Keratinocyte (primary cell): Measurements from ENCODE around the gene PLD4. TPM values are rescaled to one million over a fixed set of nuclear protein-coding genes. Genes with fewer than 3 reads are reported as not detected.

Experiments used
- DNase-seq: peaks from one replicate; pipeline ENCODE4 v3.0.0-alpha.2; 2011; ENCODE audit warnings: low read depth, missing footprints, low spot score
- FAIRE-seq: peaks from 2 replicates; lab custom pipeline; 2011; peaks lifted over from hg19 to GRCh38; lab: Jason Lieb, UNC
- H2AFZ ChIP-seq: 2 replicates; pipeline ENCODE4 v1.6.0; 2012; ENCODE audit warnings: low read length, control low read depth, inconsistent platforms; ENCODE audit not compliant: control insufficient read depth
- H3K27ac ChIP-seq: 2 replicates; pipeline ENCODE4 v1.5.1; 2011; ENCODE audit warnings: low read length; ENCODE audit not compliant: control insufficient read depth, insufficient read depth
- H3K27me3 ChIP-seq: 3 replicates; pipeline ENCODE4 v1.6.0; 2011; ENCODE audit warnings: low read length; ENCODE audit not compliant: control insufficient read depth, insufficient read depth; ENCODE audit errors: extremely low read depth
- H3K36me3 ChIP-seq, 2 experiments: 2 replicates in 1 of 2; 3 replicates in 1 of 2; pipeline ENCODE4 v1.5.1; 2011; ENCODE audit warnings: low read length in 2 of 2, mild to moderate bottlenecking in 1 of 2; ENCODE audit not compliant: control insufficient read depth in 2 of 2, insufficient read depth in 2 of 2; ENCODE audit errors: extremely low read depth in 1 of 2
- H3K4me1 ChIP-seq: 3 replicates; pipeline ENCODE4 v1.5.1; 2011; ENCODE audit warnings: low read length; ENCODE audit not compliant: control insufficient read depth, insufficient read depth; ENCODE audit errors: extremely low read depth
- H3K4me2 ChIP-seq: 3 replicates; pipeline ENCODE4 v1.6.0; 2011; ENCODE audit warnings: low read depth, low read length; ENCODE audit not compliant: control insufficient read depth, insufficient read depth; ENCODE audit errors: extremely low read depth
- H3K4me3 ChIP-seq, 3 experiments: fragments of 200-600 bp in 1 of 3; sonication (generic) in 1 of 3; 2 replicates in 2 of 3; 3 replicates in 1 of 3; pipeline ENCODE4 v1.5.1; 2011 to 2016; ENCODE audit warnings: low read length in 3 of 3, mild to moderate bottlenecking in 3 of 3, control low read depth in 2 of 3, inconsistent platforms in 1 of 3, low read depth in 1 of 3, mixed read lengths in 1 of 3, mixed run types in 1 of 3, moderate library complexity in 1 of 3; ENCODE audit not compliant: control insufficient read depth in 2 of 3, insufficient read depth in 2 of 3; ENCODE audit errors: extremely low read depth in 1 of 3
- H3K79me2 ChIP-seq: 2 replicates; pipeline ENCODE4 v1.6.0; 2012; ENCODE audit warnings: low read length; ENCODE audit not compliant: control insufficient read depth, insufficient read depth
- H3K9ac ChIP-seq: 3 replicates; pipeline ENCODE4 v1.6.0; 2011; ENCODE audit warnings: low read length; ENCODE audit not compliant: control insufficient read depth, insufficient read depth; ENCODE audit errors: extremely low read depth
- H3K9me1 ChIP-seq: 3 replicates; pipeline ENCODE4 v1.6.0; 2011; ENCODE audit warnings: low read length; ENCODE audit not compliant: control insufficient read depth, insufficient read depth; ENCODE audit errors: extremely low read depth
- H3K9me3 ChIP-seq: 2 replicates; pipeline ENCODE4 v1.5.1; 2012; ENCODE audit warnings: low read depth, low read length; ENCODE audit not compliant: control insufficient read depth
- H4K20me1 ChIP-seq: 3 replicates; pipeline ENCODE4 v1.6.0; 2011; ENCODE audit warnings: low read length; ENCODE audit not compliant: control insufficient read depth, insufficient read depth; ENCODE audit errors: extremely low read depth
- CTCF ChIP-seq, 3 experiments: IDR thresholded peaks in 1 of 3; conservative IDR thresholded peaks in 1 of 3; optimal IDR thresholded peaks in 1 of 3; 2 replicates in 2 of 3; 3 replicates in 1 of 3; pipeline versions ENCODE3 to v1.5.1; 2011; ENCODE audit warnings: low read length in 3 of 3, mild to moderate bottlenecking in 3 of 3, moderate library complexity in 2 of 3, control low read depth in 1 of 3, inconsistent platforms in 1 of 3; ENCODE audit not compliant: insufficient read depth in 2 of 3; ENCODE audit errors: extremely low read depth in 1 of 3
- EZH2 ChIP-seq: IDR thresholded peaks from one replicate; pipeline ENCODE4 v1.6.1; 2012; ENCODE audit warnings: inconsistent platforms, mild to moderate bottlenecking, low read length, moderate library complexity
- dilution Hi-C: fragments of 300-500 bp; cut with MboI; formaldehyde crosslinking; loops from one replicate; pipeline ENCODE4 v1.7.0; 2020; ENCODE audit warnings: low sequenced_read_pairs; ENCODE audit not compliant: extremely low pct_ligation_motif_present
- polyA minus RNA-seq, 3 experiments: library from RNA; depleted of rRNA, polyadenylated mRNA; stranded (reverse); fragments of >200 nt; gene quantifications; 1 replicate in 1 of 3; 2 replicates in 1 of 3; 3 replicates in 1 of 3; pipeline ENCODE4 v1.2.3, GENCODE V29; 2011
- polyA plus RNA-seq, 5 experiments: library from polyadenylated mRNA; depleted of rRNA in 3 of 5; stranded (reverse) in 3 of 5; stranded (forward) in 1 of 5; unstranded in 1 of 5; fragments of >200 nt; gene quantifications; 1 replicate in 1 of 5; 2 replicates in 3 of 5; 3 replicates in 1 of 5; pipeline versions ENCODE4 v1.2.1 to v1.2.3, GENCODE V29; 2011 to 2012; ENCODE audit warnings: missing spikeins in 2 of 5, low read depth in 1 of 5, low replicate concordance in 1 of 5

The PLD4 gene
- polyA plus RNA-seq (0.01 TPM in 1 of 3 replicates, not detected in the others), polyA minus RNA-seq (0.07 TPM in 1 of 3 replicates, not detected in the others)
- polyA plus RNA-seq (2011; ENCODE audit: low read depth): not detected
- not detected in 2 replicates for polyA plus RNA-seq (2011; cell fraction: cytosol; rRNA removed)
- polyA plus RNA-seq (2011; cell fraction: nucleus; rRNA removed): not detected in 2 replicates
- 0.87 TPM in 1 of 2 replicates, not detected in the other for polyA plus RNA-seq (2012; ENCODE audit: low replicate concordance)
- not detected for polyA minus RNA-seq (2011; cell fraction: cytosol; rRNA and poly(A)+ RNA removed)
- polyA minus RNA-seq (2011; cell fraction: nucleus; rRNA and poly(A)+ RNA removed): not detected in 2 replicates

- dilution Hi-C loops: no loop called here
- Histone ChIP-seq H3K79me2 (no peaks in the 10 kb centered on the region), H3K4me3 (no peak within 1 kb of the TSS), H2AFZ (no peak within 1 kb of the TSS), H3K9ac (no peak within 1 kb of the TSS), H3K4me1 (no peaks in the 10 kb centered on the region), H3K9me1 (no peaks in the 10 kb centered on the region), H4K20me1 (no peaks in the 10 kb centered on the region), H3K36me3 (no peaks in the 10 kb centered on the region), H3K4me2 (no peak within 1 kb of the TSS), H3K27me3 (no peaks in the 10 kb centered on the region), H3K27ac (no peak within 1 kb of the TSS), H3K9me3 (no peaks in the 10 kb centered on the region)
- DNase-seq: no peak
- FAIRE-seq: no peak
- no peak for TF ChIP-seq CTCF (optimal IDR thresholded peaks at IDR 0.05 in 1 of 3, IDR thresholded peaks at IDR 0.05 in 1 of 3, conservative IDR thresholded peaks at IDR 0.05 in 1 of 3; ENCODE audit: extremely low read depth in 1 of 3, insufficient read depth in 2 of 3, low read length in 3 of 3)
- TF ChIP-seq EZH2: no peak
These were observed at the start of gene PLD4 for GRCh38 chr14:104924421-104925213. Gene PLD4, plus strand, starts transcription at chr14:104924879. Its CDS starts 2,262 bp downstream, at chr14:104927141.

GRCh38 chr14:104875412-104875751 is 49.3 kb upstream of the PLD4 start:
- TF ChIP-seq EZH2: no peak
- TF ChIP-seq CTCF (optimal IDR thresholded peaks at IDR 0.05 in 1 of 3, IDR thresholded peaks at IDR 0.05 in 1 of 3, conservative IDR thresholded peaks at IDR 0.05 in 1 of 3; ENCODE audit: extremely low read depth in 1 of 3, insufficient read depth in 2 of 3, low read length in 3 of 3): no peak
- Histone ChIP-seq H3K27me3 (no peaks in the 10 kb centered on the region), H3K9me3 (no peaks in the 10 kb centered on the region), H3K4me1 (peaks cover 26% of the 10 kb centered on the region), H3K9me1 (peaks cover 4% of the 10 kb centered on the region), H3K36me3 (peaks cover 20 to 21% of the 10 kb centered on the region in 2 experiments), H3K4me3 (no peak overlapping the region), H3K9ac (no peak overlapping the region), H2AFZ (no peak overlapping the region), H3K4me2 (no peak overlapping the region), H3K79me2 (peaks cover 64% of the 10 kb centered on the region), H3K27ac (no peak overlapping the region), H4K20me1 (peaks cover 50% of the 10 kb centered on the region)
- FAIRE-seq: no peak
- no peak for DNase-seq
- dilution Hi-C loops: no loop called here
